ENCODE results near the gene HLCS. TPM values are rescaled to one million over a fixed set of nuclear protein-coding genes. Genes with fewer than 3 reads are reported as not detected.
A peak's percentile ranks its signal among the peaks of the same experiment; 100 is the strongest.

HLCS gene
- total and polyA plus RNA-seq, 2 of the 8 experiments (the other 6 are each of a cell fraction or from before 2014, with no cell fraction given), result 4.7 to 12.2 TPM

DNA sequence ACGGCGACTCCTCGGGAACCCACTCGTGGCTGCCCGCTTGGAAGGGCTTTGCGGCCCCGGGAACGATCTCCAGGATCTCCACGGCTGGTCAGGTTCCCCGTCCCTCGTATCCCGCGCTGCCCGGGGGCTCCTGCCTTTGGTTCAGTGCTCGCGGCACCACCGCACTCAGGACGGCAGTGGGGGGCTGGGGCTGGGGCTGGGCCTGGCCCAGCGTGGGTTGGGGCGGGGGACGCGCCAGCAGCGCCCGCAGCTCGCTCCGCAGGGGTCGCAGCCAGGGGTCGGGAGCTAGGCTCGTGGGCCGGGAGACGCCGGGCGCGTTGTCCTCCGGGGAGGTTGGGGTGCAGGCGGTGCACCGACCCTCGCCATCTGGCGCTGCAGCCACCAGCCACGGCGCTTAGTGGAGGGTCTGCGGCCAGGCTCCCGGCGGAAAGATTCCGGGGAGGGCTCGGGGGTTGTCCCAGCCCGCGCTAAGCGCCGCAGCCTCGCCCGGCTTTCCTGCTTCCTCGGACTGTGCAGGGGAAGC is 258.6 kb downstream of the HLCS start:
- H2BK15ac ChIP-seq (ENCODE audit: low read length), result peak overlapping the region; percentile 29; the same call in 1 of the 2 replicates
- H3K36me3 ChIP-seq (ENCODE audit: control insufficient read depth in 2 of 4, insufficient read depth in 4 of 4, low read length in 3 of 4), result peaks cover 0 to 12% (median 0%) of the 10 kb centered on the region in 4 experiments; a peak in 1 of 8 replicates
- H3K79me2 ChIP-seq (ENCODE audit: control insufficient read depth in 1 of 2, insufficient read depth in 2 of 2, low read length in 2 of 2), result no peaks in the 10 kb centered on the region
- H3K27ac ChIP-seq (ENCODE audit: low read depth, low read length), result no peak overlapping the region
- H3K9ac ChIP-seq (replicated peaks in 1 of 4; ENCODE audit: extremely low read depth in 1 of 4, low read depth in 3 of 4, low read length in 3 of 4), result no peak overlapping the region
- FAIRE-seq (no peak), DNase-seq (ENCODE audit: low read depth in 1 of 2, low spot score in 2 of 2) (no peak)
- WGBS, 2 experiments (ENCODE audit: extremely low coverage in 1 of 2, insufficient coverage in 1 of 2, insufficient read length in 1 of 2, insufficient replicate concordance in 2 of 2, low coverage in 1 of 2, low lambda C conversion rate in 2 of 2, missing lambda C conversion rate in 1 of 2), result 1% methylated on average over 36 of the region's 53 CpGs; no CpG with 5 or more reads in 1 of the 2 experiments
- peaks cover 3% of the 10 kb centered on the region; the same call in 1 of the 2 replicates for H3K23me2 ChIP-seq (ENCODE audit: low read depth, low read length)
- POLR2A ChIA-PET (ENCODE audit: partially characterized antibody), result interaction anchor here (1.0 to 3.4 kb wide), 2 partner anchors 9 to 13 kb away, joined by 6 to 15 read pairs; partner anchors contain the start of gene SIM2
- no peaks in the 10 kb centered on the region; the same call in 1 of the 2 replicates for H3K79me1 ChIP-seq (ENCODE audit: low read depth, low read length)
- H4K8ac ChIP-seq (ENCODE audit: extremely low read depth, insufficient read depth, low read length), result no peak overlapping the region; the same call in 1 of the 2 replicates
- H2AK5ac ChIP-seq (ENCODE audit: low read depth, low read length), result no peak overlapping the region
- peak overlapping the region; percentile 80; the same call in 1 of the 2 replicates for H2BK12ac ChIP-seq (ENCODE audit: low read depth, low read length)
- TF ChIP-seq SUZ12 (IDR thresholded peaks at IDR 0.05; ENCODE audit: low read length) (peak; percentile 8; the same call in 1 of the 2 replicates), EZH2 (IDR thresholded peaks at IDR 0.05; ENCODE audit: low read depth, low read length, severe bottlenecking) (peak; percentile 88), ASH2L (IDR thresholded peaks at IDR 0.05; ENCODE audit: low read length) (no peak)
- peaks cover 10 to 16% of the 10 kb centered on the region in 2 experiments for H4K20me1 ChIP-seq (replicated peaks in 1 of 2; ENCODE audit: control insufficient read depth in 1 of 2, insufficient read depth in 2 of 2, low read length in 2 of 2)
- CTCF ChIA-PET (ENCODE audit: partially characterized antibody), result interaction anchor here (1.0 to 3.7 kb wide), 7 partner anchors 7 to 279 kb away, joined by 3 to 17 read pairs (median 5); partner anchors contain the start of gene SIM2
- H3K4me3 ChIP-seq (ENCODE audit: extremely low read depth in 1 of 4, insufficient read depth in 2 of 4, low read depth in 3 of 4, low read length in 4 of 4), result peak overlapping the region in 2 of 4 experiments; percentile 10 to 57; a peak in 3 of 8 replicates
- H3K4me2 ChIP-seq (ENCODE audit: insufficient read depth in 1 of 2, low read depth in 2 of 2, low read length in 2 of 2), result peak overlapping the region; percentile 80 to 90
- no peak overlapping the region for H2BK120ac ChIP-seq (replicated peaks; ENCODE audit: low read depth, low read length)
- no peak overlapping the region for H3K23ac ChIP-seq (ENCODE audit: insufficient read length)
- H2AFZ ChIP-seq (ENCODE audit: low read length), result no peak overlapping the region
- no peak overlapping the region for H4K91ac ChIP-seq (replicated peaks; ENCODE audit: insufficient read length, low read length)
- peaks cover 70 to 98% (median 80%) of the 10 kb centered on the region in 4 experiments for H3K27me3 ChIP-seq (replicated peaks in 1 of 4; ENCODE audit: control insufficient read depth in 3 of 4, extremely low read depth in 1 of 4, insufficient read depth in 3 of 4, low read length in 3 of 4)
- no peak overlapping the region for H3K56ac ChIP-seq (replicated peaks; ENCODE audit: insufficient read length, low read depth, low read length)
- H3K4ac ChIP-seq (replicated peaks; ENCODE audit: insufficient read length, low read depth, low read length), result no peak overlapping the region
- no peaks in the 10 kb centered on the region for H3K9me3 ChIP-seq (ENCODE audit: insufficient read depth in 2 of 2, low read depth in 1 of 2, low read length in 1 of 2)
- no peak overlapping the region for H4K5ac ChIP-seq (ENCODE audit: insufficient read length, low read depth, low read length)
- no peak overlapping the region; the same call in 1 of the 2 replicates for H2BK5ac ChIP-seq (ENCODE audit: low read depth, low read length)
- H3K14ac ChIP-seq (ENCODE audit: insufficient read length), result no peak overlapping the region
- H2BK20ac ChIP-seq (ENCODE audit: low read length), result no peak overlapping the region
- H3K4me1 ChIP-seq (replicated peaks in 1 of 4; ENCODE audit: control insufficient read depth in 3 of 4, insufficient read depth in 4 of 4, low read length in 3 of 4), result peaks cover 0 to 41% (median 31%) of the 10 kb centered on the region in 4 experiments; a peak in 6 of 7 replicates
- peak overlapping the region; percentile 32; the same call in 1 of the 2 replicates for H3K18ac ChIP-seq (ENCODE audit: extremely low read depth, low read length)

Data from H1 (cell line).